OCI-LY1 (cell line): ENCODE results near the gene PLXNA2.

ENCODE experiments used
- H2AFZ ChIP-seq: fragments of 200-600 bp; sonication (generic), shearing (Covaris generic); 2 replicates; pipeline ENCODE4 v1.6.0; 2014; ENCODE audit warnings: antibody characterized with exemption, mild to moderate bottlenecking, low read length
- H3F3A ChIP-seq: fragments of 200-600 bp; sonication (generic), shearing (Covaris generic); 2 replicates; pipeline ENCODE4 v1.6.0; 2014; ENCODE audit warnings: mild to moderate bottlenecking, antibody characterized with exemption, low read length, moderate library complexity; ENCODE audit not compliant: insufficient read depth
- H3K27ac ChIP-seq: fragments of 200-600 bp; sonication (generic); 2 replicates; pipeline ENCODE4 v1.5.1; 2014; ENCODE audit warnings: low read length, mixed run types, mild to moderate bottlenecking, low read depth; ENCODE audit not compliant: poor library complexity, severe bottlenecking
- H3K27me3 ChIP-seq: fragments of 200-600 bp; sonication (generic); 2 replicates; pipeline ENCODE4 v1.6.0; 2014; ENCODE audit warnings: antibody characterized with exemption, mild to moderate bottlenecking, low read length, moderate library complexity; ENCODE audit not compliant: insufficient read depth
- H3K36me3 ChIP-seq: fragments of 200-600 bp; sonication (generic); 2 replicates; pipeline ENCODE4 v1.6.1; 2014; ENCODE audit warnings: mild to moderate bottlenecking, antibody characterized with exemption, low read length, moderate library complexity, mixed read lengths; ENCODE audit not compliant: insufficient read depth
- H3K4me1 ChIP-seq: fragments of 200-600 bp; sonication (generic); 2 replicates; pipeline ENCODE4 v1.5.1; 2014; ENCODE audit warnings: mild to moderate bottlenecking, low read length, moderate library complexity; ENCODE audit not compliant: insufficient read depth, severe bottlenecking
- H3K4me2 ChIP-seq: fragments of 200-600 bp; sonication (generic), shearing (Covaris generic); 2 replicates; pipeline ENCODE4 v1.6.1; 2014; ENCODE audit warnings: low read length
- H3K4me3 ChIP-seq: fragments of 200-600 bp; sonication (generic); 2 replicates; pipeline ENCODE4 v1.5.1; 2014; ENCODE audit warnings: low read length, low read depth, mild to moderate bottlenecking, mixed read lengths; ENCODE audit not compliant: poor library complexity, severe bottlenecking
- H3K79me2 ChIP-seq: fragments of 200-600 bp; shearing (Covaris generic); 2 replicates; pipeline ENCODE4 v1.6.1; 2016; ENCODE audit warnings: mixed run types, low read length, mixed read lengths; ENCODE audit not compliant: insufficient read depth
- H3K9ac ChIP-seq: fragments of 200-600 bp; sonication (generic), shearing (Covaris generic); 2 replicates; pipeline ENCODE4 v1.6.1; 2014; ENCODE audit warnings: mild to moderate bottlenecking, low read length, mixed read lengths
- H3K9me2 ChIP-seq: fragments of 200-600 bp; sonication (generic), shearing (Covaris generic); 2 replicates; pipeline ENCODE4 v1.6.1; 2014; ENCODE audit warnings: low read depth, mild to moderate bottlenecking, low read length, mixed read lengths
- H3K9me3 ChIP-seq: fragments of 200-600 bp; shearing (Covaris generic); 2 replicates; pipeline ENCODE4 v1.6.1; 2014; ENCODE audit warnings: low read length, mixed read lengths
- H4K20me1 ChIP-seq: fragments of 200-600 bp; sonication (generic), shearing (Covaris generic); 2 replicates; pipeline ENCODE4 v1.6.0; 2016; ENCODE audit warnings: mild to moderate bottlenecking, low read length; ENCODE audit not compliant: insufficient read depth
- EZH2 ChIP-seq: fragments of 200-600 bp; sonication (generic), shearing (Covaris generic); IDR thresholded peaks from 2 replicates; pipeline ENCODE4 v1.8.0; 2017; ENCODE audit warnings: borderline replicate concordance, mixed run types, mild to moderate bottlenecking, antibody characterized with exemption, low read length, moderate library complexity, mixed read lengths
- TF ChIP-seq, protein P1 (sequence below): fragments of 200-600 bp; sonication (generic), shearing (Covaris generic); IDR thresholded peaks from 2 replicates; pipeline ENCODE4 v1.5.1; 2017; ENCODE audit warnings: mild to moderate bottlenecking, antibody characterized with exemption, low read length, moderate library complexity, mixed read lengths

The PLXNA2 gene

DNA sequence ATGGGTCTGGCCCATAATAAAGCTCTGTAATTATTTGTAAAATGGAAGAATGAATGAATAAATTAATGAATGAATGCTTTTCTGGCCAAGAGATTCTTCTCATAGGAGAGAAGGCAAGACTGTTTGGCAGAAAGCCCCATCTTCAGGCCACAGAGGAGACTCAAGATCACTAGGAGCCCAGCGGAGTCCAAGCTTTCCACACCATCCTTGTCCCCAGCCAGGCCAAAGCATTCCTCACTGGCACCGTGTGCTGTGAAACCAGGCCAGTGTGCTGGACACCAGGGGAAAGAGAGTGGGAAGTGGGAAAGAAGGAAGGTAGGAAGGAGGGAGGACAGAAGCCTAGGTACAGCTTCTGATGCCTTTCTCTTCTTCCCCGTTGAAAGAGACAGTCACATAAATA lies 86.4 kb downstream of the PLXNA2 start:
- Histone ChIP-seq H4K20me1 (no peaks in the 10 kb centered on the region), H3K27ac (no peak overlapping the region), H3K79me2 (no peaks in the 10 kb centered on the region), H3F3A (no peaks in the 10 kb centered on the region), H3K4me1 (no peaks in the 10 kb centered on the region), H3K27me3 (no peaks in the 10 kb centered on the region), H2AFZ (no peak overlapping the region), H3K36me3 (no peaks in the 10 kb centered on the region), H3K9me3 (no peaks in the 10 kb centered on the region), H3K9me2 (no peaks in the 10 kb centered on the region), H3K9ac (no peak overlapping the region), H3K4me2 (no peak overlapping the region), H3K4me3 (no peak overlapping the region)
- TF ChIP-seq, protein P1, sequence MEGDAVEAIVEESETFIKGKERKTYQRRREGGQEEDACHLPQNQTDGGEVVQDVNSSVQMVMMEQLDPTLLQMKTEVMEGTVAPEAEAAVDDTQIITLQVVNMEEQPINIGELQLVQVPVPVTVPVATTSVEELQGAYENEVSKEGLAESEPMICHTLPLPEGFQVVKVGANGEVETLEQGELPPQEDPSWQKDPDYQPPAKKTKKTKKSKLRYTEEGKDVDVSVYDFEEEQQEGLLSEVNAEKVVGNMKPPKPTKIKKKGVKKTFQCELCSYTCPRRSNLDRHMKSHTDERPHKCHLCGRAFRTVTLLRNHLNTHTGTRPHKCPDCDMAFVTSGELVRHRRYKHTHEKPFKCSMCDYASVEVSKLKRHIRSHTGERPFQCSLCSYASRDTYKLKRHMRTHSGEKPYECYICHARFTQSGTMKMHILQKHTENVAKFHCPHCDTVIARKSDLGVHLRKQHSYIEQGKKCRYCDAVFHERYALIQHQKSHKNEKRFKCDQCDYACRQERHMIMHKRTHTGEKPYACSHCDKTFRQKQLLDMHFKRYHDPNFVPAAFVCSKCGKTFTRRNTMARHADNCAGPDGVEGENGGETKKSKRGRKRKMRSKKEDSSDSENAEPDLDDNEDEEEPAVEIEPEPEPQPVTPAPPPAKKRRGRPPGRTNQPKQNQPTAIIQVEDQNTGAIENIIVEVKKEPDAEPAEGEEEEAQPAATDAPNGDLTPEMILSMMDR = no peak
- no peak for TF ChIP-seq EZH2

DNA sequence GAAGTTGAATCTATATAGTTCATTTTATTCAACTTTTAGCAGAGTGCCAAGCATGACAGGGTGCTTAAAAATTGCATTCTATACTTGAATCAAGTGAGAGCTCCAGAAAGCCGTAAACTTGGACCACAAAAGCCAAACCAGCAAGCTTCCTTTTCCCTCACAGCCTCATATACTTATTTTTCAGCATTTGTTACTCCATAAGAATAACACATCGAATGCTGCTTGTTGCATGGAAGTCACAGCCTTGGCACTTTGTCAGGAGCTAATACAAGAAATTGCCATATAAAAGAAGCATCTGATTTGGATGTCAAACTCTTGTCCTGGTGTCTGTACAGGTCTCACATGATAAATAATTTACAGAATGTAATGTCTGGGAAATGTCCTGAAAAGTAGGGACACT lies 87.4 kb downstream of the PLXNA2 start:
- Histone ChIP-seq H3K27me3 (no peaks in the 10 kb centered on the region), H3K4me3 (no peak overlapping the region), H3K36me3 (no peaks in the 10 kb centered on the region), H3K4me2 (no peak overlapping the region), H3K9ac (no peak overlapping the region), H2AFZ (no peak overlapping the region), H3K27ac (no peak overlapping the region), H4K20me1 (no peaks in the 10 kb centered on the region), H3K9me2 (no peaks in the 10 kb centered on the region), H3K4me1 (no peaks in the 10 kb centered on the region), H3F3A (no peaks in the 10 kb centered on the region), H3K79me2 (no peaks in the 10 kb centered on the region), H3K9me3 (no peaks in the 10 kb centered on the region)
- no peak for TF ChIP-seq EZH2
- TF ChIP-seq, protein P1 = no peak

DNA sequence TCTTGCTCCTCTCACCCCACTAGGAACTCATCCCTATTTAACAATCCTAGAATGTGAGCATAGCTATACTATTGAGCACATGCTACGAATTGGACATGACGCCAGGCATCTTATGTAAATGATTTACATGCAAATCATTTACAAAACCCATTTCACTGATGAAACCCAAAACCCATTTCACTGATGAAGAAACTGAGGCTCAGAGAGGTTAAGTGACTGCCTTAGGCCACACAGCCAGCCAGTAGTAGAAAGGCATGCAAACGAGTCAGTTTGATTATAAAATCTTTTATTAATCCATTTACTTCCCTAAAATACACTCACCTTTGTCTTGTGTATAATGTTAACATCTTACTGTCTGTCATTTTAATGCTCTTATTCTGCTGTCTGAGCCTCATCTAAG lies 87.9 kb downstream of the PLXNA2 start:
- no peaks in the 10 kb centered on the region for H3F3A ChIP-seq
- H3K4me2 ChIP-seq = no peak overlapping the region
- H2AFZ ChIP-seq = no peak overlapping the region
- no peaks in the 10 kb centered on the region for H3K79me2 ChIP-seq
- H3K9me2 ChIP-seq = no peaks in the 10 kb centered on the region
- no peaks in the 10 kb centered on the region for H3K4me1 ChIP-seq
- H3K9ac ChIP-seq = no peak overlapping the region
- H3K36me3 ChIP-seq = no peaks in the 10 kb centered on the region
- H3K9me3 ChIP-seq = no peaks in the 10 kb centered on the region
- no peaks in the 10 kb centered on the region for H4K20me1 ChIP-seq
- no peak overlapping the region for H3K4me3 ChIP-seq
- no peaks in the 10 kb centered on the region for H3K27me3 ChIP-seq
- TF ChIP-seq EZH2 = no peak
- TF ChIP-seq, protein P1 = no peak
- H3K27ac ChIP-seq = no peak overlapping the region
